PC-3 (cell line): ENCODE measurements around the gene SP100.

Experiments
- CTCF ChIP-seq: fragments of 300-600 bp; sonication (generic); conservative IDR thresholded peaks from 2 replicates; pipeline ENCODE4 v1.5.1; 2017; ENCODE audit warnings: antibody characterized with exemption, low read depth, mild to moderate bottlenecking, low read length
- EZH2 ChIP-seq: fragments of 300-600 bp; sonication (generic); IDR thresholded peaks from one replicate; pipeline ENCODE4 v1.6.1; 2017; ENCODE audit warnings: antibody characterized with exemption, mild to moderate bottlenecking, low read length; ENCODE audit not compliant: unreplicated experiment

DNA sequence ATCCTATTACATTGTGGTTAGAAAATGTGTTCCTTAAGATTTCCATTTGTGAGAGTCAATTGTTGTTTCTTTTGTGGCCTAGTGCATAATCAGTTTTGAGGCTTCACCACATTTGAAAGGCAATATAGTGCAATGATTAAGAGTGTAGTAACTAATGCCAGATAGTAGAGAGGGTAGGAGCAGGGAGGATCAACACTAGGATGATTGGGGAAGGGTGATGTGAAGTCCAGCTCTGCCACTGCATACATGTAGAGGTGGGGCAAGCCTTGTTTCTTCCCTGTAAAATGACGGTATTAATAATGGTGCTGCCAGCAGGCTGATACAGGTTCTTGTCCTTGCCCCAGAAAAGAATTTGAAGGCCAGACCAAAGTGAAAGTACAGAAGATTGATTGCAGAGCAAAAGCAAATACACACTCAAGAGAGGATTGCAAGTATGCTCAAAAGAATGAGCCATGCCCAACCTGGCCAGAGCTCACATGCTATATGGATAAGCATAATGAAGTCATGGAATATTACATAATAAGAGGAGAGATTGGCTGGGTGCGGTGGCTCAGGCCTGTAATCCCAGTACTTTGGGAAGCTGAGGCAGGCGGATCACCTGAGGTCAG is 8.0 kb downstream of the SP100 start:
- TF ChIP-seq CTCF: no peak
- TF ChIP-seq EZH2: no peak
